ENCODE measurements around the gene ZBTB5.
"Not testable (repeated sequence)": the region's sequence is repeated elsewhere in the genome, so short reads cannot be mapped to it uniquely, and the experiment has no call there.

ZBTB5 gene

GRCh38 chr9:37397948-37398347 lies 67.3 kb downstream of the ZBTB5 start:
- DNase-seq, result not testable (repeated sequence)

- no peak for DNase-seq
Observed at GRCh38 chr9:37395663-37396062, 69.6 kb downstream of the ZBTB5 start.

GRCh38 chr9:37395229-37395628 lies 70.0 kb downstream of the ZBTB5 start:
- DNase-seq, result no peak

- DNase-seq, result no peak
Observed at GRCh38 chr9:37392272-37392671, 73.0 kb downstream of the ZBTB5 start.

- no peak for DNase-seq
Observed at GRCh38 chr9:37390759-37391158, 74.5 kb downstream of the ZBTB5 start.

Measured in stimulated activated CD4-positive, alpha-beta T cell treated with anti-CD3 and anti-CD28 coated beads, Interleukin-2, amount 100 ng/mL, for 48 hours (primary cell).